Umbilical cord (tissue), 2 donors: ENCODE results near the gene LST1. TPM values are rescaled to one million over a fixed set of nuclear protein-coding genes. Genes with fewer than 3 reads are reported as not detected.

Source experiments
- DNase-seq: peaks from one replicate; pipeline ENCODE4 v3.0.0-alpha.2; 2015; ENCODE audit warnings: low spot score
- total RNA-seq: library from RNA; depleted of rRNA; stranded (reverse); fragments of >200 nt; gene quantifications from one replicate; pipeline ENCODE4 v1.2.3, GENCODE V29; 2014; ENCODE audit warnings: low replicate concordance; ENCODE audit not compliant: insufficient read depth

LST1 gene
- total RNA-seq: not detected

- DNase-seq: peak; percentile 24
Observed at GRCh38 chr6:31586008-31586407, at the start of gene LST1. TSS of gene LST1 (plus strand) at chr6:31586277. CDS start at chr6:31587300, 1,023 bp downstream.

- no peak for DNase-seq
Observed at GRCh38 chr6:31538805-31539400, 47.2 kb upstream of the LST1 start.

DNA sequence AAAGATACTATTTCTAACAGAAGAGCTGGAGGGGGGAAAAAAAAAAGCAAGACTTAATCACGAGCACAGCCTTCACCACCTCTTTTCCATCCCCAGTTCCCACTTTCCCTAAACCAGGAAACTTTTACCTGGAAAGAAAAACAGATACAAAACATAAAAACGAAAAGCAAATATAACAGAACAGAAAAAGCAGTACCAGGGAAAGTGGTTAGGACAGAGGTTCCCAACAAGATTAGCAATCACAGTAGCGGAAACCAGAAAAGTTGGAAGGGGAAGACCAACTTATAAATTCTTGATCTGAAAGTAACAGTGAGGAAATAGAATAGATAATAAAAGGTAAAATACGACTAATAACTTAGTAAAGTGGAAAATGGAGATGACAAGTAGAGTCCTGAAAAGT lies 45.4 kb upstream of the LST1 start:
- DNase-seq: no peak

GRCh38 chr6:31541059-31541657 lies 44.9 kb upstream of the LST1 start:
- no peak for DNase-seq

GRCh38 chr6:31541658-31542521 lies 44.2 kb upstream of the LST1 start, which contains the start of gene DDX39B:
TSS of gene DDX39B (minus strand) at chr6:31542003. CDS start at chr6:31540532, 1,471 bp downstream.
- peak; percentile 99 for DNase-seq

DNA sequence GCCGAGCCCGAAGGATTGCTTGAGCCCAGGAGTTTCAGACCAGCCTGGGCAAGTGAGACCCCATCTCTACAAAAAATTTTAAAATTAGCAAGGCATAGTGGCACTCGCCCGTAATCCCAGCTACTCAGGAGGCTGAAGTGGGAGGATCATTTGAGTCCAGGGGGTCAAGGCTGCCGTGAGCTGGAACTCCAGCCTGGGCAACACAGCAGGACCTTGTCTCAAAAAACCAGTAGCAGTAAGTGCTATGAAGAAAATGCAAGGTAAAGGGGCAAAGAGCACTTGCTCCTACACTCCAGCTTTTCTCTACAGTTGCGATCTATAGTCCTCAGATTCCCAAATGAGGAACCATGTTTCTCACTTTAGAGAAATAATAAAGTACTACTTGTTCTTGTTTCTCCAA lies 42.4 kb upstream of the LST1 start:
- DNase-seq: no peak

- no peak for DNase-seq
Observed at GRCh38 chr6:31544676-31545075, 41.4 kb upstream of the LST1 start.

DNA sequence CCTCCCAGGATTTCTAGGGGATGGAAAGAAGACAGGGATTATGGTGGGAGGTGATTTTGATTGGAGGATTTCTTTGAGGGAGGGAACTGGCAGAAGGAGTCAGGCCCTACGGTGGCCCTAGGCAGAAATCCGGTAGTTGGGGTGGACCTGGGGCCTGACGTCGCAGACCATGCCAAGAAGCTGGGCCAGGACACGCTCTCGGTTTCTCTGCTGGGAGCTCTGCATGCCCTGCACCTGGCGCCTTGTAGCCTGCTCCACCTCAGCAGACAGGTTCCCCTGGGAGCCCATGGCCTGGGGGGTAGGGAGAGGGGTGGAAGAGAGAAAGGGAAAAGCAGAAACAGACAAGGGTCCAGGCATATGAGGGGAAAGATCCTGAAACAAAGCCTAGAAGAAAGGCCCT lies 40.8 kb upstream of the LST1 start:
- DNase-seq: no peak

DNA sequence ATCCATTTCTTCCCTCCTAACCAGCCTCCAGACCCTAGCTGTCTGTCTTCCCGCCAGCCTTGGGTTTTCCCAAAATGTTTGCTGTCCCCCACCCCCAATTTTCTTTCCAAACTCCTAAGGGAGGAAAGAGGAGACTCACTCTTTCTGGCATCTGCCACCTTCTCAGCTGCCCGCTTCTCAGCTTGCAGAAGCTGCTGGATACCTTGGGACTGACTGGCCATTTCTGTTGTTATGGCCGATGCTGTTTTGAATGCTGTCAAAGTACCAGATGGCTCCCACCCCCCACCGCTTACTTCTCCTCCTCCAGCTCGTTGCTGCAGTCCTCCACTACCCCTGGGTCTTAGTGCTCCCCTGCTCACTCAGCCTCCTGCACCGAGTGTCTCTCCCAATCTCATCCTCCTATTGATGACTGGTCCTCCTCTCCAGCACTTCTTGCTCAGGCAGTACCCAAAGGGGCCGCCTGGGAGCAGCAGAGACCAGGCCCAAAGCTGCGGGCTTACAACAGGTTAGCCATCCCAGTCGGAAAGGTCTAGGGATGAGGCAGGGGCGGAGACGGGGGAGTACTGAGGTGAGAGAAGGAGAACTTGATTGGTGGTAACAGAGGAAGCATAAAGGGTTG lies 39.6 kb upstream of the LST1 start, which contains the start of gene ATP6V1G2:
TSS of gene ATP6V1G2 (minus strand) at position 270 of the 619 bp plus-strand sequence. CDS start at position 221, 49 bp downstream.
- DNase-seq: peak; percentile 94

DNA sequence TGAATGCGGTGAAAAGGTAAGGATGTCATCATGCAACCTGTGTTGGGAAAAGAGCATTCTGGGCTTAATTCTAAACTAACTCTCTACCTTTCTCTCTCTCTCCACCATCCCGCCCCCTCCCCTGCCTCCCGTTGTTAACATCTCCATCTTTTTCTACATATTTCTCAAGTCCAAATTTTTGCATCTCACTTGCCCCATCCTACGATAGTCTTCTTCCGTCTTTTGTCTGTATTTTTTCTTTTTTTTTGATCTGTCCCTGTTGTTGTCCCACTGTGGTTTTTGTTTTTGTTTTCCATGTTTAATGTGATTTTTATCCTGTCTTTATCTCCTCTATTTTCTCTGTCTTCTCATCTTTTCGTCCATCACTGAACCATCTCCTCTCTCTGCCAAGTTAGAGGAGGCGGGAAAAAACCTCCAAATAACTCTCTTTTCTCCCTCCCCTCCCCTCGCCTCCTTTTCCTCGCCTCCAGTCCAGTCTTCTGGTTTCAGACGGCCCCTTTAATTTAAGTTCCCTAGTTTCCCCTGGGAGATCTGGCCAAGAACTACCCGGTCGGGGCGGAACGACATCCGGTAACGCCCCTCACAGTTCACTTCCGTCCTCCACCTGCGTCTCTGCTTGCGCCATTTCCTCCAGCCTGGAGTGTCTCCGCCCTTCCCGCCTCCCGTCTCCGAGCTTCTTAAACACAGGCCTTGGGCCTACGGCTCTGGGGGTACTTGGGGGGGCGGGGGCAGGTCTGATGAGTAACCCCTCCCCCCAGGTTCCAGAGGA lies 38.9 kb upstream of the LST1 start, which contains the start of gene NFKBIL1:
TSS of gene NFKBIL1 (plus strand) at position 651 of the 769 bp plus-strand sequence. CDS start at position 738, 87 bp downstream.
- DNase-seq: peak; percentile 99

- DNase-seq: no peak
Observed at GRCh38 chr6:31547727-31548543, 38.1 kb upstream of the LST1 start.

DNA sequence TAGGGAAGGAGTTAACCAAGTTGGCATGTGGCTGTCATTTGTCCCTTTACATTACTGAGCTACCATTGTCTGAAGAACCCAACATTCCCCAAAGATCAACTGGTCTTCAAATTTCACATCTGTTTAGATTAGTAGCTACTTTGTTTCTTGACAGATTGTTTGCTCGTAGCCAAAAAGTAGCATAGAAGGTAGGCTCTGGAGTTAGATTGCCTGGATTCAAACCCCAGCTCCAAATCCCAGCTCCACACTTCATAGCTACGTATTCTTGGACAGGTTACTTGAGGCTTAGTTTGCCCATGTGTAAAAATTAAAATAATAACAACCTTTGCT lies 37.6 kb upstream of the LST1 start:
- DNase-seq: no peak

- DNase-seq: peak; percentile 43
Observed at GRCh38 chr6:31551371-31551770, 34.7 kb upstream of the LST1 start.

DNA sequence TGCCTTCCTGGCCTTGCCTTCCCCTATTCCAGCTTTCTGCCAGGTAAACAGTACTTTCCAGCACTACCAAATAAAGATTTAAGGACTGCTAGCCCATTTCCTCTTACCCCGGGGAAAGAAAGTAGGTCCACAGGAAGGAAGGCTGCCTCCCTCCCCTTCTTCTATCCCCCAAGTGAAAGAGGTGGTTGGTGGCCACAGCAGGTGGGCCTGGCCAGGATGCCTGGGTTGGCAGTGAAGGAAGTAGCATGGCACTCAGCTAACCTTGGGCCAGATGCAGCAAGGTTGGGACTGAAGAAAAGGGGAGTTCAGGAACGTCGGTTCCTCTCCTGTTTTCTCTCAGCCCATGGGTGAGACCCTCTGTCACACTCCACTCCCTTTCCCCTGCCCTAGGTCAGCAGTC lies 29.8 kb upstream of the LST1 start:
- DNase-seq: no peak

DNA sequence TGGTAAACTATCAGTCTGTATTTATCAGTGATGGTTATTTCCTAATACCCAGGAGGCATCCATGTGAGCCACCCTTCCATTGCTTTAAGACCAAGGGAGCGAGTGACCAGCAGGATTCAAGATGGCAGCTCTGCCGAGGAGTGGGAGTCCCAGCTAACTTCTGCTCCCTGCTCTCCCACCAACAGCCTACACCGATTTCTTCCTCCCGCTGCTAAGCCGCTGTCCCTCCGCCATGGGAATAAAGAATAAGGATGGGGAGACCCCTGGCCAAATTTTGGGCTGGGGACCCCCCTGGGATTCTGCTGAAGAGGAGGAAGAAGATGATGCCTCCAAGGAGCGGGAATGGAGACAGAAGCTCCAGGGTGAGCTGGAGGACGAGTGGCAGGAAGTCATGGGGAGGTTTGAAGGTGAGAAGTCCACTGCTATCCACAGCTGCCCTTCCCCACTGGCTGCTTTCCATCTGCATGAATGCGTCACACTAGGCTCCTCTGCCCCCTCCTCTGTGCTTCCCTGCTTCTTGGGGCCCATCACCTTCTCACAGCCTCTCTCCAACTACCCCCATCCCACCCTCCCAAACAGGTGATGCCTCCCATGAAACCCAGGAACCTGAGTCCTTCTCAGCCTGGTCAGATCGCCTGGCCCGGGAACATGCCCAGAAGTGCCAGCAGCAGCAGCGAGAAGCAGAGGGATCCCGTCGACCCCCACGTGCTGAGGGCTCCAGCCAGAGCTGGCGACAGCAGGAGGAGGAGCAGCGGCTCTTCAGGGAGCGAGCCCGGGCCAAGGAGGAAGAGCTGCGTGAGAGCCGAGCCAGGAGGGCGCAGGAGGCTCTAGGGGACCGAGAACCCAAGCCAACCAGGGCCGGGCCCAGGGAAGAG lies 28.4 kb upstream of the LST1 start:
- DNase-seq: no peak

GRCh38 chr6:31558318-31558625 lies 27.8 kb upstream of the LST1 start:
- DNase-seq: no peak

DNA sequence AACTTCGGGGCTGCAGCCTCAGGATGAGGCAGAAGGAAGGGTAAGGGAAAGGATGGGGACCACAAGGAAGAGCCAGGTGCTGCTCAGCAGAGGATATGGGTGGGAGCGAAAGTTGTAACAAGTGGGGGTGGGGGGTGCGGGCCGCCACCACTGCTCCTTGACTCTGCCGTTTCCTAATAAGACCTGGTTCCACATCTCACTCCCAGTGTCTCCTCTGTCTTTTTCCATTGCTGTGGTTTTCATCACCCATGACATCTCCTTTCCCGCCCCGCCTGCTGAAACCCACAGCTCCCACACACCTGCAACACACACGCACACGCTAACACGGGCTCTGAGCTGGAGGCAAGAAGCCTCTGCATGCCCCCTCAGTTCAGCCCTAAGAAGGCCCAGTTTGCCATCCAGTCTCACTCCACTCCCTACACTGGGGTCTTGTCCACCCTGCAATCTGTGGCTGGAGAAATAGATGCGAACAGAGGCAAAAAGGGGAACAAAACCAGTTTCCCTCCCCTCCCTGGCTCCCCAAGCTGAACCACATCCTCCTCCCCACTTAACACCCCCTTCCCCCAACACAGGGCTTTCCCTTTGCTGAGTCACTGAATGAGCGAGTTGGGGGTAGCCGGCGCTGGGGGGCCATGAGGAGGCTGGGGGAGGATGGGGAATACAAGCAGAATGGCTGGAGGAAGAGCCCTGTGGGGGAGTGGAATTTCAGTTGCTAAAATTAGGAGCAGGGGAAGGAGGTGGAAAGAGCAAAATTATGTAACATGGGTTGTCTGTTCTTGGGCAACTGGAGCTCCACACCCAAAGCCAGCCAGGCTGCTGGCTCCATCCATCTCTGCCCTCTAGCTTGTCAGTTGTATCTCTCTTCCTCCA lies 27.2 kb upstream of the LST1 start:
- DNase-seq: peak; percentile 32

DNA sequence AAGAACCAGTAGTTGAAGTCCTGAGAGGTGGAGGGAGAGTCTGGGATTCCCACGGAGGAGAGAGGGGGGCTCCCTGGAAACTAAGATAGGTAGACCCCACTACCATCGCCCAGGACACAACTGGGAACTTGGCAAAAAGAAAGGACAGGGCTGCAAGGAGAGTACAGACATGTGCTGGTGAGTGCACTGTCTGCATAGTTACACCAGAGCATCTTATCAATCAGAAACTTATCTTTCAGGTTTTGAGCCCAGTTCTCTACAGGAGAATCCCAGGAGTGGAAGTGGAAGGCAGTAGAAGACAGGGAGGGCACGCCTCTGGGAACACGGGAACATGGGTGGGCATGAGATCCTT lies 26.5 kb upstream of the LST1 start:
- no peak for DNase-seq
